HEK293 (cell line): ENCODE measurements around the gene HDHD2.

Source experiments
- GFI1B ChIP-seq: fragments of 450-650 bp; formaldehyde crosslinking; IDR thresholded peaks from 2 replicates; pipeline ENCODE4 v1.5.1; 2016; ENCODE audit warnings: missing biosample characterization, missing genetic modification characterization
- ZNF48 ChIP-seq: fragments of 450-650 bp; formaldehyde crosslinking; IDR thresholded peaks from 2 replicates; pipeline ENCODE4 v1.5.1; 2016; ENCODE audit warnings: missing biosample characterization, missing genetic modification characterization
- ZNF558 ChIP-seq: fragments of 450-650 bp; formaldehyde crosslinking; IDR thresholded peaks from 2 replicates; pipeline ENCODE4 v1.5.1; 2016; ENCODE audit warnings: missing biosample characterization, missing genetic modification characterization
- ZNF585B ChIP-seq: fragments of 450-650 bp; formaldehyde crosslinking; IDR thresholded peaks from 2 replicates; pipeline ENCODE4 v1.5.1; 2016; ENCODE audit warnings: missing biosample characterization, missing genetic modification characterization
- TF ChIP-seq, protein P1 (sequence below): fragments of 450-650 bp; formaldehyde crosslinking; IDR thresholded peaks from 2 replicates; pipeline ENCODE4 v1.5.1; 2016; ENCODE audit warnings: missing biosample characterization, missing genetic modification characterization
- TF ChIP-seq, protein P2 (sequence below): IDR thresholded peaks from 2 replicates; pipeline ENCODE4 v1.6.1; 2011; ENCODE audit warnings: mild to moderate bottlenecking, low read depth, low read length, borderline replicate concordance
- TF ChIP-seq, protein P3 (sequence below): sonication (generic); formaldehyde crosslinking; IDR thresholded peaks from 2 replicates; pipeline ENCODE4 v1.8.1; 2022; ENCODE audit warnings: mild to moderate bottlenecking, moderate library complexity, missing genetic modification reagents

DNA sequence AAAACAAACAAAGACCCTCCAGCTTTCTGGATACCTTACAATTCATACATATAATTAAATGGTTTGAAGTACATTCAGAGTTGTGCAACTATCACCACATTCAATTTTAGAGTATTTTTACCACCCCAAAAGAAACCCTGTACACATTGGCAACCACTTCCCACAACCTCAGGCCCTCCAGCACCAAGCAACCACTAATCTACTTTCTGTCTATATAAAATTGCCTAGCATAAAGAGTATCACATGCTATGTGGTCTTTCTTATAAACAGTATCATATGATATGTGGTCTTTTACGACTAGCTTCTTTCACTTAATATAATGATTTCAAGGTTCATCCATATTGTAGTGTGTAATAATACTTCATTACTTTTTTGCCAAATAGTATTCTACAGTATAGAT, 18.6 kb upstream of the HDHD2 start:
- TF ChIP-seq, protein P1, sequence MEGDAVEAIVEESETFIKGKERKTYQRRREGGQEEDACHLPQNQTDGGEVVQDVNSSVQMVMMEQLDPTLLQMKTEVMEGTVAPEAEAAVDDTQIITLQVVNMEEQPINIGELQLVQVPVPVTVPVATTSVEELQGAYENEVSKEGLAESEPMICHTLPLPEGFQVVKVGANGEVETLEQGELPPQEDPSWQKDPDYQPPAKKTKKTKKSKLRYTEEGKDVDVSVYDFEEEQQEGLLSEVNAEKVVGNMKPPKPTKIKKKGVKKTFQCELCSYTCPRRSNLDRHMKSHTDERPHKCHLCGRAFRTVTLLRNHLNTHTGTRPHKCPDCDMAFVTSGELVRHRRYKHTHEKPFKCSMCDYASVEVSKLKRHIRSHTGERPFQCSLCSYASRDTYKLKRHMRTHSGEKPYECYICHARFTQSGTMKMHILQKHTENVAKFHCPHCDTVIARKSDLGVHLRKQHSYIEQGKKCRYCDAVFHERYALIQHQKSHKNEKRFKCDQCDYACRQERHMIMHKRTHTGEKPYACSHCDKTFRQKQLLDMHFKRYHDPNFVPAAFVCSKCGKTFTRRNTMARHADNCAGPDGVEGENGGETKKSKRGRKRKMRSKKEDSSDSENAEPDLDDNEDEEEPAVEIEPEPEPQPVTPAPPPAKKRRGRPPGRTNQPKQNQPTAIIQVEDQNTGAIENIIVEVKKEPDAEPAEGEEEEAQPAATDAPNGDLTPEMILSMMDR (tag by site-specific recombination): no peak
- no peak for TF ChIP-seq ZNF48 (tag by site-specific recombination)
- TF ChIP-seq ZNF585B (tag by site-specific recombination): no peak
- TF ChIP-seq, protein P2, sequence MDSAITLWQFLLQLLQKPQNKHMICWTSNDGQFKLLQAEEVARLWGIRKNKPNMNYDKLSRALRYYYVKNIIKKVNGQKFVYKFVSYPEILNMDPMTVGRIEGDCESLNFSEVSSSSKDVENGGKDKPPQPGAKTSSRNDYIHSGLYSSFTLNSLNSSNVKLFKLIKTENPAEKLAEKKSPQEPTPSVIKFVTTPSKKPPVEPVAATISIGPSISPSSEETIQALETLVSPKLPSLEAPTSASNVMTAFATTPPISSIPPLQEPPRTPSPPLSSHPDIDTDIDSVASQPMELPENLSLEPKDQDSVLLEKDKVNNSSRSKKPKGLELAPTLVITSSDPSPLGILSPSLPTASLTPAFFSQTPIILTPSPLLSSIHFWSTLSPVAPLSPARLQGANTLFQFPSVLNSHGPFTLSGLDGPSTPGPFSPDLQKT: no peak
- TF ChIP-seq, protein P3, sequence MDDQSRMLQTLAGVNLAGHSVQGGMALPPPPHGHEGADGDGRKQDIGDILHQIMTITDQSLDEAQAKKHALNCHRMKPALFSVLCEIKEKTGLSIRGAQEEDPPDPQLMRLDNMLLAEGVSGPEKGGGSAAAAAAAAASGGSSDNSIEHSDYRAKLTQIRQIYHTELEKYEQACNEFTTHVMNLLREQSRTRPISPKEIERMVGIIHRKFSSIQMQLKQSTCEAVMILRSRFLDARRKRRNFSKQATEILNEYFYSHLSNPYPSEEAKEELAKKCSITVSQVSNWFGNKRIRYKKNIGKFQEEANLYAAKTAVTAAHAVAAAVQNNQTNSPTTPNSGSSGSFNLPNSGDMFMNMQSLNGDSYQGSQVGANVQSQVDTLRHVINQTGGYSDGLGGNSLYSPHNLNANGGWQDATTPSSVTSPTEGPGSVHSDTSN (CRISPR knock-in tag): no peak
- no peak for TF ChIP-seq GFI1B (tag by site-specific recombination)
- TF ChIP-seq ZNF558: no peak
